ENCODE measurements around the gene AGAP1.

DNA sequence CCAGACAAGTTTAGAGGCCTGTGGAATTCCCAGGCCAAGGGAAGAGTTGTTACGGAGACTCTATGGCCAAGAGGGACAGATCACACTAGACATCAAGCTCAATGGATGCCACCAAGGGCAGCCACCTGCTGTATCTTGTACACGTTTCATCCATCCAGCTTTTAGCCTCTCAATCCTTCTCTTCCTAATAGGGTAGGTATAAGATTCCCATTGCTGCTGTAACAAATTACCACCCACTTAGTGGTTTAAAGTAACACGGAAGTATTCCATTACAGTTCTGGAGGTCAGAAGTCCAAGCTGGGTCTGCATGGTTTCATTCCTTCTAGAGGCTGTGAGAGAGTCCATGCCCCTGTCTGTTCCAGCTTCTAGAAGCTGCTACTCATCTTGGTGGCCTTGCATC, 586.6 kb downstream of the AGAP1 start:
- no peak for TF ChIP-seq CTCF (IDR thresholded peaks at IDR 0.05)
- no peak for TF ChIP-seq POLR2AphosphoS5 (IDR thresholded peaks at IDR 0.05)
